Activated CD4-positive, alpha-beta T cell treated with anti-CD3 and anti-CD28 coated beads, Interleukin-2, Interleukin-6, amounts not matched to agents 100 ng/mL and 50 ng/mL, durations not matched to agents 16 hours and 8 hours (primary cell): Measurements from ENCODE around the gene RPL37.
"Not testable (repeated sequence)": the region's sequence is repeated elsewhere in the genome, so short reads cannot be mapped to it uniquely, and the experiment has no call there.

ENCODE experiments used
- DNase-seq: peaks from one replicate; pipeline ENCODE4 v3.0.0-alpha.2; 2020

RPL37 gene

GRCh38 chr5:40834849-40835787 lies at the start of gene RPL37:
RPL37 (minus strand) TSS chr5:40835222; CDS start chr5:40835185, 37 bp downstream.
- peak; percentile 97 for DNase-seq

GRCh38 chr5:40883051-40883450 lies 48.0 kb upstream of the RPL37 start:
- DNase-seq = not testable (repeated sequence)

GRCh38 chr5:40882291-40882690 lies 47.3 kb upstream of the RPL37 start:
- DNase-seq = no peak

GRCh38 chr5:40879163-40879942 lies 44.3 kb upstream of the RPL37 start:
- peak; percentile 3 for DNase-seq

GRCh38 chr5:40877371-40877988 lies 42.5 kb upstream of the RPL37 start:
- peak; percentile 15 for DNase-seq

- no peak for DNase-seq
Measured at GRCh38 chr5:40875958-40876357, 40.9 kb upstream of the RPL37 start.

- DNase-seq = no peak
Measured at GRCh38 chr5:40873286-40873880, 38.4 kb upstream of the RPL37 start.

GRCh38 chr5:40872253-40872652 lies 37.2 kb upstream of the RPL37 start:
- not testable (repeated sequence) for DNase-seq

- DNase-seq = no peak
Measured at GRCh38 chr5:40871177-40871576, 36.2 kb upstream of the RPL37 start.

- no peak for DNase-seq
Measured at GRCh38 chr5:40869384-40869783, 34.4 kb upstream of the RPL37 start.

GRCh38 chr5:40866844-40867243 lies 31.8 kb upstream of the RPL37 start:
- DNase-seq = no peak

- not testable (repeated sequence) for DNase-seq
Measured at GRCh38 chr5:40865004-40865403, 30.0 kb upstream of the RPL37 start.

GRCh38 chr5:40860711-40861110 lies 25.7 kb upstream of the RPL37 start:
- no peak for DNase-seq

GRCh38 chr5:40853632-40854192 lies 18.7 kb upstream of the RPL37 start:
- DNase-seq = no peak

GRCh38 chr5:40847525-40847924 lies 12.5 kb upstream of the RPL37 start:
- DNase-seq = no peak

GRCh38 chr5:40846371-40846770 lies 11.3 kb upstream of the RPL37 start:
- no peak for DNase-seq

- DNase-seq = no peak
Measured at GRCh38 chr5:40844565-40844964, 9.5 kb upstream of the RPL37 start.

- DNase-seq = no peak
Measured at GRCh38 chr5:40842351-40842750, 7.3 kb upstream of the RPL37 start.

- no peak for DNase-seq
Measured at GRCh38 chr5:40841068-40841805, 6.2 kb upstream of the RPL37 start, which contains the start of gene CARD6. CARD6 (plus strand) TSS chr5:40841367; CDS start chr5:40841383, 16 bp downstream.

GRCh38 chr5:40838086-40838485 lies 3.1 kb upstream of the RPL37 start:
- DNase-seq = no peak

GRCh38 chr5:40834391-40834848 lies 602 bp downstream of the RPL37 start:
- DNase-seq = peak; percentile 45
